Mesenteric fat pad (tissue), 1 donor: ENCODE measurements around the gene CYP4A22. TPM values are rescaled to one million over a fixed set of nuclear protein-coding genes. Genes with fewer than 3 reads are reported as not detected.

ENCODE experiments used
- total RNA-seq: library from RNA; stranded (reverse); fragmentation: NEBNext Ultra II Directional; extraction: Animal tissue kit (Norgen Biotek cat#: 25700); gene quantifications from one replicate; pipeline ENCODE4 v1.2.1, GENCODE V29; 2021
- donor health status: DM: yes; HTN: yes; CAD: no.

Gene CYP4A22
- total RNA-seq, 1 donor from 2014 or later: 0.42 TPM

Other genes starting within 250 kb of the CYP4A22 start
- not detected for gene CYP4A11, start 196.0 kb upstream of the CYP4A22 start, total RNA-seq
- 4.3 TPM for gene CYP4X1, start 113.8 kb upstream of the CYP4A22 start, total RNA-seq
- 2.5 TPM for gene CYP4Z1, start 70.2 kb upstream of the CYP4A22 start, total RNA-seq
- 2.8 TPM for gene PDZK1IP1, start 52.6 kb downstream of the CYP4A22 start, total RNA-seq
- gene TAL1, start 94.8 kb downstream of the CYP4A22 start, total RNA-seq: 11.0 TPM
- gene STIL, start 176.7 kb downstream of the CYP4A22 start, total RNA-seq: 1.8 TPM
- 151 TPM for gene CMPK1, start 196.3 kb downstream of the CYP4A22 start, total RNA-seq